Gastrocnemius medialis (tissue), 4 donors: ENCODE data around the gene MYO3B. TPM values are rescaled to one million over a fixed set of nuclear protein-coding genes. Genes with fewer than 3 reads are reported as not detected.

Experiments used
- ATAC-seq, 2 donors: fragments of 150-250 bp; one replicate each; pipeline ENCODE4 v1.9.1; 2016
- DNase-seq, 2 donors: peaks; one replicate each; pipeline ENCODE4 v3.0.0-alpha.2; 2019
- H3K27ac ChIP-seq, 4 donors: fragments of 200-600 bp; sonication (generic); 1 replicate in 1 of 4; 2 replicates in 3 of 4; pipeline ENCODE4 v1.5.1; 2016 to 2018; ENCODE audit warnings: mild to moderate bottlenecking in 2 of 4, moderate library complexity in 1 of 4
- H3K27me3 ChIP-seq, 3 donors: fragments of 200-600 bp; sonication (generic) in 2 of 3; 1 replicate in 1 of 3; 2 replicates in 2 of 3; pipeline versions ENCODE4 v1.5.1 to v1.6.0; 2016 to 2019; ENCODE audit warnings: mild to moderate bottlenecking in 1 of 3, moderate library complexity in 1 of 3
- H3K36me3 ChIP-seq, 2 donors: fragments of 200-600 bp; sonication (generic) in 1 of 2; one replicate each; pipeline ENCODE4 v1.5.1; 2017 to 2018
- H3K4me1 ChIP-seq, 2 donors: fragments of 200-600 bp; sonication (generic) in 1 of 2; one replicate each; pipeline ENCODE4 v1.5.1; 2016 to 2017; ENCODE audit warnings: mild to moderate bottlenecking in 2 of 2
- H3K4me3 ChIP-seq, 4 donors: fragments of 200-600 bp; sonication (generic) in 3 of 4; 1 replicate in 1 of 4; 2 replicates in 3 of 4; pipeline ENCODE4 v1.5.1; 2016 to 2019; ENCODE audit warnings: mild to moderate bottlenecking in 2 of 4
- H3K9me3 ChIP-seq, 3 donors: fragments of 200-600 bp; sonication (generic) in 2 of 3; 1 replicate in 1 of 3; 2 replicates in 2 of 3; pipeline ENCODE4 v1.5.1; 2016 to 2019
- CTCF ChIP-seq, 5 experiments: fragments of 450-650 bp in 3 of 5; fragments of 200-600 bp in 2 of 5; sonication (generic) in 2 of 5; IDR thresholded peaks in 4 of 5; conservative IDR thresholded peaks in 1 of 5; 1 replicate in 4 of 5; 2 replicates in 1 of 5; pipeline ENCODE4 v1.5.1; 2016 to 2019; ENCODE audit warnings: antibody characterized with exemption in 5 of 5, mild to moderate bottlenecking in 3 of 5, moderate library complexity in 3 of 5
- POLR2A ChIP-seq, 2 donors: fragments of 450-650 bp; IDR thresholded peaks; one replicate each; pipeline ENCODE4 v1.6.1; 2017; ENCODE audit warnings: antibody characterized with exemption in 2 of 2, mild to moderate bottlenecking in 2 of 2, moderate library complexity in 2 of 2
- in situ Hi-C, 4 donors: fragments of 200-750 bp; cut with MboI; loops; one replicate each; pipeline versions ENCODE4 v1.15.0 to v1.8.0; 2017; ENCODE audit warnings: low sequenced_read_pairs in 4 of 4
- intact Hi-C: fragments of 100-400 bp; cut with DNase I; formaldehyde crosslinking; loops from one replicate; pipeline ENCODE4 v1.15.1; 2023; ENCODE audit warnings: low total_unique reads
- total RNA-seq, 4 donors: library from RNA; depleted of rRNA; stranded (reverse); fragments of >200 nt; gene quantifications; one replicate each; pipeline versions ENCODE4 v1.1.0 to v1.2.3, GENCODE V29; 2016

MYO3B gene
- total RNA-seq, 4 donors from 2014 or later = 0.07 to 0.27 TPM; not detected in 2

DNA sequence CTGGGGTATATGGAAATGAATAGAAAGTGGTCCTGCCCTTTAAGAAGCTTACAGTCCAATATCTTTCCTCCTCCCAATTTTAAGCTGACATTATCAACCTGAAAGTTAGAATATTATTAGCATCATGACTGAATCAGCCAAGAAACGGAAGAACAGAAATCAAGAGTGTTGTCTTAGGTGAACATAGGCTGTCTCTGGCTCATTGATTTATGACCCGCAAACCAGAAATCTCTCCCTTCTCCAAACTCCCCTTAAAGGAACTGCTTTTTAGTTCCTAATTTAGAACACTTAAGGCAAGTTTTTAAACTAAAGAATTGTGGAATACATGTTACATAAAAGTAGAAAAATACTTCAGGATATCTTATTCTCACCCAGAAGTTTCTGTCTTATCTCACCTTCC, 62.7 kb downstream of the MYO3B start:
- Histone ChIP-seq H3K27ac (no peak overlapping the region), H3K9me3 (no peaks in the 10 kb centered on the region), H3K36me3 (no peaks in the 10 kb centered on the region), H3K4me3 (no peak overlapping the region), H3K27me3 (peaks cover 0 to 5% (median 3%) of the 10 kb centered on the region in 3 donors), H3K4me1 (no peaks in the 10 kb centered on the region)
- DNase-seq (no peak), ATAC-seq (no peak)
- TF ChIP-seq CTCF (IDR thresholded peaks at IDR 0.05 in 4 of 5, conservative IDR thresholded peaks at IDR 0.05 in 1 of 5) (no peak), POLR2A (IDR thresholded peaks at IDR 0.05) (no peak)
- in situ Hi-C loops = loop anchor here in 1 of 4 donors (25.0 kb wide), 1 partner anchor 572 kb away; the partner anchor contains the start of gene GAD1
- intact Hi-C loops = no loop called here

GRCh38 chr2:170241756-170242155, 63.8 kb downstream of the MYO3B start:
- ATAC-seq (no peak), DNase-seq (no peak)
- Histone ChIP-seq H3K27ac (no peak overlapping the region), H3K4me1 (no peaks in the 10 kb centered on the region), H3K36me3 (no peaks in the 10 kb centered on the region), H3K4me3 (no peak overlapping the region), H3K9me3 (no peaks in the 10 kb centered on the region), H3K27me3 (peaks cover 0 to 5% (median 3%) of the 10 kb centered on the region in 3 donors)
- in situ Hi-C loops (loop anchor here in 1 of 4 donors (25.0 kb wide), 1 partner anchor 571 kb away; the partner anchor contains the start of gene GAD1), intact Hi-C loops (no loop called here)
- TF ChIP-seq CTCF (IDR thresholded peaks at IDR 0.05 in 4 of 5, conservative IDR thresholded peaks at IDR 0.05 in 1 of 5) (no peak), POLR2A (IDR thresholded peaks at IDR 0.05) (no peak)

- H3K27me3 ChIP-seq = peaks cover 0 to 5% (median 3%) of the 10 kb centered on the region in 3 donors
- no peak overlapping the region for H3K4me3 ChIP-seq
- no peak for ATAC-seq
- intact Hi-C loops = no loop called here
- no peak for TF ChIP-seq CTCF (IDR thresholded peaks at IDR 0.05 in 4 of 5, conservative IDR thresholded peaks at IDR 0.05 in 1 of 5)
- no peak for TF ChIP-seq POLR2A (IDR thresholded peaks at IDR 0.05)
- H3K27ac ChIP-seq = no peak overlapping the region
- in situ Hi-C loops = loop anchor here in 1 of 4 donors (25.0 kb wide), 1 partner anchor 569 kb away; the partner anchor contains the start of gene GAD1
- H3K4me1 ChIP-seq = no peaks in the 10 kb centered on the region
- no peaks in the 10 kb centered on the region for H3K36me3 ChIP-seq
- no peaks in the 10 kb centered on the region for H3K9me3 ChIP-seq
- no peak for DNase-seq
Measured at GRCh38 chr2:170243118-170243837, 65.3 kb downstream of the MYO3B start.

DNA sequence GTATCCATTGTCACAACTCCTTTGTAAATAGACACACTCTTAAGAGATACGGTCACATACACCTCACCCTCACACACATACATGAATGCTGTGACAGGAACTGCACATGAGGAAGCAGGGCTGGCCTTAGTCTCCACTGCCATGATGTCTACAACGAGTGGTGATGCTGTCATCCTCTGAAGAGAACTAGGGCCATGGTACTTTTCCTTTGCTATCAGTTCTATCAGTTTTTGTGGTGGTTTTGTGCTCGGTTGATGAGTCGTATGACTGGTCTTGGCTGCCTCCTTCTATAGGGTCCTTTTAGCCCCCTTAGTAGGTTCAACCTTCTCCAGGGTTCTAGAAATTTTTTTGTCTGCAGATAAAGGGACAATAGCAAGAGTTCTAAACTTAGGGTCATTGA, 66.0 kb downstream of the MYO3B start:
- no peak overlapping the region for H3K27ac ChIP-seq
- DNase-seq (no peak), ATAC-seq (no peak)
- no peak overlapping the region for H3K4me3 ChIP-seq
- intact Hi-C loops = no loop called here
- H3K9me3 ChIP-seq = no peaks in the 10 kb centered on the region
- TF ChIP-seq CTCF (IDR thresholded peaks at IDR 0.05 in 4 of 5, conservative IDR thresholded peaks at IDR 0.05 in 1 of 5) (no peak), POLR2A (IDR thresholded peaks at IDR 0.05) (no peak)
- no peaks in the 10 kb centered on the region for H3K36me3 ChIP-seq
- H3K27me3 ChIP-seq = peaks cover 0 to 5% (median 1%) of the 10 kb centered on the region in 3 donors
- in situ Hi-C loops = loop anchor here in 1 of 4 donors (25.0 kb wide), 1 partner anchor 568 kb away; the partner anchor contains the start of gene GAD1
- no peaks in the 10 kb centered on the region for H3K4me1 ChIP-seq
